HepG2 (cell line): Measurements from ENCODE around the gene ZNF831. TPM values are rescaled to one million over a fixed set of nuclear protein-coding genes. Genes with fewer than 3 reads are reported as not detected.
A peak's percentile ranks its signal among the peaks of the same experiment; 100 is the strongest.

Experiments used
- ATAC-seq: fragments of 200-7000 bp; cut with Tn5 transposase; 3 replicates; pipeline ENCODE4 v1.9.1; 2020; ENCODE audit warnings: mild to moderate bottlenecking, moderate library complexity
- BruUV-seq: library from RNA; stranded (reverse); fragments of 400-500 nt; replicated peaks from 2 replicates; lab custom pipeline; 2021; lab: Mats Ljungman, UMichigan
- CTCF ChIA-PET: fragments of 300-600 bp; formaldehyde crosslinking; extraction: SDS; loops from one replicate; lab custom pipeline; 2021; ENCODE audit warnings: low total read pairs, inconsistent platforms, low intra/inter-chr PET ratio; lab: Yijun Ruan, JAX
- POLR2A ChIA-PET: fragments of 350-600 bp; sonication (Branson Sonifier 250); formaldehyde crosslinking; loops from one replicate; lab custom pipeline; 2020; ENCODE audit warnings: antibody characterized with exemption, inconsistent platforms; lab: Yijun Ruan, JAX
- DNase-seq: peaks from one replicate; pipeline ENCODE4 v3.0.0-alpha.2; 2015; ENCODE audit warnings: low spot score
- FAIRE-seq: peaks from 3 replicates; lab custom pipeline; 2011; peaks lifted over from hg19 to GRCh38; lab: Jason Lieb, UNC
- H2AFZ ChIP-seq: one replicate; pipeline ENCODE4 v1.6.1; 2011; ENCODE audit warnings: low read length, inconsistent platforms
- H3K27ac ChIP-seq: fragments of 300-600 bp; 3 replicates; pipeline ENCODE4 v1.8.0; 2011; ENCODE audit warnings: mixed run types, mild to moderate bottlenecking, mixed read lengths, low read length, inconsistent platforms; ENCODE audit not compliant: insufficient read depth; ENCODE audit errors: extremely low read length
- H3K27me3 ChIP-seq, 2 experiments: fragments of 200-600 bp in 1 of 2; 2 replicates in 1 of 2; 3 replicates in 1 of 2; pipeline versions ENCODE4 v1.6.0 to v1.8.0; 2011; ENCODE audit warnings: low read length in 2 of 2, mild to moderate bottlenecking in 2 of 2, moderate library complexity in 2 of 2, inconsistent platforms in 1 of 2; ENCODE audit not compliant: insufficient read depth in 2 of 2, control insufficient read depth in 1 of 2
- H3K36me3 ChIP-seq, 2 experiments: fragments of 200-600 bp in 1 of 2; replicated peaks in 1 of 2; 2 replicates in 1 of 2; 3 replicates in 1 of 2; pipeline versions ENCODE4 v1.5.1 to v1.8.0; 2011; ENCODE audit warnings: low read length in 2 of 2, inconsistent platforms in 1 of 2; ENCODE audit not compliant: insufficient read depth in 2 of 2, control insufficient read depth in 1 of 2
- H3K4me1 ChIP-seq: 2 replicates; pipeline ENCODE4 v1.5.1; 2012; ENCODE audit warnings: low read length, inconsistent platforms; ENCODE audit not compliant: insufficient read depth
- H3K4me2 ChIP-seq: 2 replicates; pipeline ENCODE4 v1.6.0; 2011; ENCODE audit warnings: low read depth, low read length, inconsistent platforms
- H3K4me3 ChIP-seq, 3 experiments: fragments of 200-600 bp in 1 of 3; sonication (generic), shearing (Covaris generic) in 1 of 3; replicated peaks in 1 of 3; 2 replicates each; pipeline ENCODE4 v1.5.1; 2011 to 2016; ENCODE audit warnings: low read length in 3 of 3, inconsistent platforms in 2 of 3, low read depth in 2 of 3, mild to moderate bottlenecking in 2 of 3, control low read depth in 1 of 3, mixed read lengths in 1 of 3; ENCODE audit not compliant: insufficient read depth in 1 of 3
- H3K79me2 ChIP-seq: one replicate; pipeline ENCODE4 v1.6.1; 2011; ENCODE audit warnings: low read length, inconsistent platforms; ENCODE audit not compliant: insufficient read depth
- H3K9ac ChIP-seq: 2 replicates; pipeline ENCODE4 v1.6.0; 2011; ENCODE audit warnings: mild to moderate bottlenecking, low read depth, low read length, inconsistent platforms; ENCODE audit not compliant: insufficient read depth
- H3K9me3 ChIP-seq: 2 replicates; pipeline ENCODE4 v1.5.1; 2012; ENCODE audit warnings: mild to moderate bottlenecking, low read length
- H4K20me1 ChIP-seq: 2 replicates; pipeline ENCODE4 v1.6.0; 2011; ENCODE audit warnings: inconsistent platforms, mild to moderate bottlenecking, low read length, moderate library complexity; ENCODE audit not compliant: insufficient read depth
- RFX1 ChIP-seq: fragments of 450-650 bp; IDR thresholded peaks from 2 replicates; pipeline ENCODE4 v1.6.1; 2017
- RORA ChIP-seq: sonication (generic); formaldehyde crosslinking; IDR thresholded peaks from 2 replicates; pipeline ENCODE4 v1.5.0; 2020; ENCODE audit warnings: mild to moderate bottlenecking, missing genetic modification reagents, moderate library complexity
- WGBS: methylation state at CpG from one replicate; pipeline ENCODE4 v1.1.6; 2017; ENCODE audit warnings: low lambda C conversion rate; 5-methylcytosine and 5-hydroxymethylcytosine counted together
- in situ Hi-C: cut with HindIII; loops from 2 replicates; pipeline ENCODE4 v1.10.0; 2017; ENCODE audit warnings: low pct_unique_long_range_greater_than_20kb; ENCODE audit not compliant: extremely low pct_ligation_motif_present
- intact Hi-C: fragments of 100-400 bp; cut with micrococcal nuclease; formaldehyde crosslinking; loops from one replicate; pipeline ENCODE4 v1.10.0; 2022; ENCODE audit not compliant: unreplicated experiment
- polyA plus RNA-seq, 8 experiments: library from polyadenylated mRNA; depleted of rRNA in 3 of 8; stranded (reverse) in 7 of 8; unstranded in 1 of 8; fragments of >200 nt; fragmentation: Illumina TruSeq in 4 of 8; extraction: Trizol in 4 of 8; gene quantifications; 2 replicates each; pipeline versions ENCODE4 v1.2.1 to v1.2.3, GENCODE V29; 2011 to 2016; ENCODE audit warnings: low read depth in 4 of 8, missing spikeins in 1 of 8, mixed read lengths in 1 of 8; ENCODE audit not compliant: insufficient read depth in 1 of 8
- total RNA-seq, 5 experiments: library from RNA; depleted of rRNA; stranded (reverse); fragments of >200 nt; fragmentation: Illumina TruSeq; extraction: Trizol; gene quantifications; 2 replicates each; pipeline ENCODE4 v1.2.3, GENCODE V29; 2016; ENCODE audit warnings: low read depth in 1 of 5
- TF ChIP-seq, protein P1 (sequence below): sonication (generic); formaldehyde crosslinking; IDR thresholded peaks from 2 replicates; pipeline ENCODE4 v1.4.0; 2020; ENCODE audit warnings: missing genetic modification reagents, borderline replicate concordance

The ZNF831 gene
- total and polyA plus RNA-seq, 2 of the 13 experiments (the other 11 are each of a cell fraction or from before 2014, with no cell fraction given): not detected

DNA sequence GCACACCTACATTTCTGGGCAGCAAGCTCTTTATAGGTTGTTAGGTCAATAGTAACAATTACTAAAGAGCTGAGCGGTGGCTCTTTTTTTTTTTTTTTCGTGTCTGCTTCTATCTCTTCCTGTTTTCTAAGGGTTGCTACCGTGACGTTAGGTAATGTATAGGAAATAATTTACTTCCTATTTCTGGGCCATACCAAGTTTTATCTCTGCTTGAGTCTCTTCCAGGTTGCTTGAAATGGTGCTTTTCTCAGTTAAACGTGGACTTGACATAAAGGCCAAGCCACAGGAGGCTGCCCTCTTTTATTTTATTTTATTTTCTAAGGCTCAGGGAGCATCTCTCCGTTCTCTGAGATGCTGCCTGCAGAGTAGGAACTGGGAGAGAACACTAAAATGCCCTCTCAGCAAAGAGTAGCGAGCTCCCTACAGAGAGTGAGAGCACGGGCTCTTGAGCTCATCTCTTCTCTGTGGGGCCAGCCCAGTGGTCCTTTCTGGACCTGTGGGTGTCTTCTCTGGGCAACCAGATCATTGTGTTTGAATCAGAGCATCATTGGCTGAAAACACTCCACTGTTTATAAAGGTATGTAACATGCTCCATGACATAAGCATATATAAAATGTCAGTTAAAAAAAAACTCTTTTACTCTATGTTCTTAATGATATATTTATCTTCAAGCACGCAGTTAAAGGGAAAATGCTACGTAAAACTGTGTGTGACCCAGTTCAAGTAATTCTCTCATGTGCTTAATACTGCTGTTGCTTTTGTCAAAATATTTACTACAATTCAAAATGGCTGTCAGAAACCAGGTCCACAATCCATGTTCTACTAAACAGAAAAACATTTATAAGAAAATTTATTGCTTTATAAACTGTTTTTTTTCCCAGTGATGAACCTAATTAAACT lies at the start of gene ZNF831 (continued):
- TF ChIP-seq, protein P1, sequence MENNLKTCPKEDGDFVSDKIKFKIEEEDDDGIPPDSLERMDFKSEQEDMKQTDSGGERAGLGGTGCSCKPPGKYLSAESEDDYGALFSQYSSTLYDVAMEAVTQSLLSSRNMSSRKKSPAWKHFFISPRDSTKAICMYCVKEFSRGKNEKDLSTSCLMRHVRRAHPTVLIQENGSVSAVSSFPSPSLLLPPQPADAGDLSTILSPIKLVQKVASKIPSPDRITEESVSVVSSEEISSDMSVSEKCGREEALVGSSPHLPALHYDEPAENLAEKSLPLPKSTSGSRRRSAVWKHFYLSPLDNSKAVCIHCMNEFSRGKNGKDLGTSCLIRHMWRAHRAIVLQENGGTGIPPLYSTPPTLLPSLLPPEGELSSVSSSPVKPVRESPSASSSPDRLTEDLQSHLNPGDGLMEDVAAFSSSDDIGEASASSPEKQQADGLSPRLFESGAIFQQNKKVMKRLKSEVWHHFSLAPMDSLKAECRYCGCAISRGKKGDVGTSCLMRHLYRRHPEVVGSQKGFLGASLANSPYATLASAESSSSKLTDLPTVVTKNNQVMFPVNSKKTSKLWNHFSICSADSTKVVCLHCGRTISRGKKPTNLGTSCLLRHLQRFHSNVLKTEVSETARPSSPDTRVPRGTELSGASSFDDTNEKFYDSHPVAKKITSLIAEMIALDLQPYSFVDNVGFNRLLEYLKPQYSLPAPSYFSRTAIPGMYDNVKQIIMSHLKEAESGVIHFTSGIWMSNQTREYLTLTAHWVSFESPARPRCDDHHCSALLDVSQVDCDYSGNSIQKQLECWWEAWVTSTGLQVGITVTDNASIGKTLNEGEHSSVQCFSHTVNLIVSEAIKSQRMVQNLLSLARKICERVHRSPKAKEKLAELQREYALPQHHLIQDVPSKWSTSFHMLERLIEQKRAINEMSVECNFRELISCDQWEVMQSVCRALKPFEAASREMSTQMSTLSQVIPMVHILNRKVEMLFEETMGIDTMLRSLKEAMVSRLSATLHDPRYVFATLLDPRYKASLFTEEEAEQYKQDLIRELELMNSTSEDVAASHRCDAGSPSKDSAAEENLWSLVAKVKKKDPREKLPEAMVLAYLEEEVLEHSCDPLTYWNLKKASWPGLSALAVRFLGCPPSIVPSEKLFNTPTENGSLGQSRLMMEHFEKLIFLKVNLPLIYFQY (CRISPR knock-in tag): no peak

- BruUV-seq: no TSS peak
- Histone ChIP-seq H3K27me3 (peaks cover 0 to 37% of the 10 kb centered on the region in 2 experiments; a peak in 1 of 5 replicates), H3K4me2 (no peak overlapping the region), H3K4me1 (no peaks in the 10 kb centered on the region), H3K36me3 (no peaks in the 10 kb centered on the region), H3K9me3 (0 out of 2 replicates have a peak, but pooled peaks cover 5% of the 10 kb centered on the region), H4K20me1 (no peaks in the 10 kb centered on the region), H3K79me2 (no peaks in the 10 kb centered on the region), H2AFZ (no peak overlapping the region)
- 0% methylated on average over 3 of the region's 3 CpGs for WGBS
- FAIRE-seq: no peak
- intact Hi-C loops (no loop called here), in situ Hi-C loops (no loop called here)
- no peak for ATAC-seq
- no peak for DNase-seq
- CTCF ChIA-PET: no interaction called here
- peak; percentile 19; the same call in 1 of the 2 replicates for TF ChIP-seq RFX1
- no peak for TF ChIP-seq RORA
- TF ChIP-seq, all 625 proteins: peak for 1
- POLR2A ChIA-PET: no interaction called here
- H3K27ac ChIP-seq: no peak overlapping the region
- no peak overlapping the region for H3K4me3 ChIP-seq
- H3K9ac ChIP-seq: no peak overlapping the region
Measured at GRCh38 chr20:59117526-59117925, 46.1 kb upstream of the ZNF831 start.
